ENCODE measurements around the gene SLC29A4.

SLC29A4 gene

GRCh38 chr7:5343884-5344283, 61.1 kb downstream of the SLC29A4 start:
- Histone ChIP-seq H3K4me3 (ENCODE audit: low read depth, low read length) (no peak overlapping the region), H3K36me3 (replicated peaks) (peaks cover 40% of the 10 kb centered on the region), H3K27me3 (replicated peaks) (no peaks in the 10 kb centered on the region), H3K27ac (no peak overlapping the region)
- in situ Hi-C loops (cut with HindIII; ENCODE audit: low pct_ligation_motif_present, low sequenced_read_pairs): no loop called here
- no peak for DNase-seq
- TF ChIP-seq, protein P1, sequence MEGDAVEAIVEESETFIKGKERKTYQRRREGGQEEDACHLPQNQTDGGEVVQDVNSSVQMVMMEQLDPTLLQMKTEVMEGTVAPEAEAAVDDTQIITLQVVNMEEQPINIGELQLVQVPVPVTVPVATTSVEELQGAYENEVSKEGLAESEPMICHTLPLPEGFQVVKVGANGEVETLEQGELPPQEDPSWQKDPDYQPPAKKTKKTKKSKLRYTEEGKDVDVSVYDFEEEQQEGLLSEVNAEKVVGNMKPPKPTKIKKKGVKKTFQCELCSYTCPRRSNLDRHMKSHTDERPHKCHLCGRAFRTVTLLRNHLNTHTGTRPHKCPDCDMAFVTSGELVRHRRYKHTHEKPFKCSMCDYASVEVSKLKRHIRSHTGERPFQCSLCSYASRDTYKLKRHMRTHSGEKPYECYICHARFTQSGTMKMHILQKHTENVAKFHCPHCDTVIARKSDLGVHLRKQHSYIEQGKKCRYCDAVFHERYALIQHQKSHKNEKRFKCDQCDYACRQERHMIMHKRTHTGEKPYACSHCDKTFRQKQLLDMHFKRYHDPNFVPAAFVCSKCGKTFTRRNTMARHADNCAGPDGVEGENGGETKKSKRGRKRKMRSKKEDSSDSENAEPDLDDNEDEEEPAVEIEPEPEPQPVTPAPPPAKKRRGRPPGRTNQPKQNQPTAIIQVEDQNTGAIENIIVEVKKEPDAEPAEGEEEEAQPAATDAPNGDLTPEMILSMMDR (IDR thresholded peaks at IDR 0.05; ENCODE audit: low read depth, low read length, missing control alignments): no peak

- TF ChIP-seq, protein P1 (IDR thresholded peaks at IDR 0.05; ENCODE audit: low read depth, low read length, missing control alignments): no peak
- peaks cover 40% of the 10 kb centered on the region for H3K36me3 ChIP-seq (replicated peaks)
- no peak overlapping the region for H3K27ac ChIP-seq
- no peak overlapping the region for H3K4me3 ChIP-seq (ENCODE audit: low read depth, low read length)
- H3K27me3 ChIP-seq (replicated peaks): no peaks in the 10 kb centered on the region
- in situ Hi-C loops (cut with HindIII; ENCODE audit: low pct_ligation_motif_present, low sequenced_read_pairs): no loop called here
- DNase-seq: no peak
These were observed 61.6 kb downstream of the SLC29A4 start for GRCh38 chr7:5344342-5344741.

DNA sequence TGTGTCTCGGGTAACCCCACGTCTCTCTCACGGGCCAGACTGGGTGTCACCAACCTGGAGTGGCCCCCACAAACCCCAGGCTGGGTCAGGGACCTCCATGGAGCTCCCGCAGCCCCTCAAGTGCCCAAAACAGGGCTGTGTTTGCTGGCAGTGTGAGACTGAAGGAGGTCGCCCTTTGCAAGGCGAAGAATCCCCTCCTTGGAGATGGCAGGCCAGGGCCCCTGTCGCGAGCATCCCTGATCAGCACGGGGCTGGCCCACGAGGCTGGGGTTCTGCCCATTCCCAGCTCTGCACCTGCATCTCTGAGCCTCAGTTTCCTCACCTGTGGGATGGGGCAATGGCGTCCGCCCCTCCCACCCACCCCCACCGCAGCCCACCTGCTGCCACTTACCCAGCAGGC, 62.4 kb downstream of the SLC29A4 start:
- TF ChIP-seq, protein P1 (IDR thresholded peaks at IDR 0.05; ENCODE audit: low read depth, low read length, missing control alignments): no peak
- no peak for DNase-seq
- no peak overlapping the region for H3K27ac ChIP-seq
- no peaks in the 10 kb centered on the region for H3K27me3 ChIP-seq (replicated peaks)
- H3K4me3 ChIP-seq (ENCODE audit: low read depth, low read length): no peak overlapping the region
- H3K36me3 ChIP-seq (replicated peaks): peaks cover 39% of the 10 kb centered on the region
- in situ Hi-C loops (cut with HindIII; ENCODE audit: low pct_ligation_motif_present, low sequenced_read_pairs): no loop called here

- in situ Hi-C loops (cut with HindIII; ENCODE audit: low pct_ligation_motif_present, low sequenced_read_pairs): no loop called here
- no peak overlapping the region for H3K27ac ChIP-seq
- H3K4me3 ChIP-seq (ENCODE audit: low read depth, low read length): no peak overlapping the region
- peaks cover 38% of the 10 kb centered on the region for H3K36me3 ChIP-seq (replicated peaks)
- DNase-seq: no peak
- H3K27me3 ChIP-seq (replicated peaks): no peaks in the 10 kb centered on the region
- TF ChIP-seq, protein P1 (IDR thresholded peaks at IDR 0.05; ENCODE audit: low read depth, low read length, missing control alignments): no peak
These were observed 62.9 kb downstream of the SLC29A4 start for GRCh38 chr7:5345671-5346070.

DNA sequence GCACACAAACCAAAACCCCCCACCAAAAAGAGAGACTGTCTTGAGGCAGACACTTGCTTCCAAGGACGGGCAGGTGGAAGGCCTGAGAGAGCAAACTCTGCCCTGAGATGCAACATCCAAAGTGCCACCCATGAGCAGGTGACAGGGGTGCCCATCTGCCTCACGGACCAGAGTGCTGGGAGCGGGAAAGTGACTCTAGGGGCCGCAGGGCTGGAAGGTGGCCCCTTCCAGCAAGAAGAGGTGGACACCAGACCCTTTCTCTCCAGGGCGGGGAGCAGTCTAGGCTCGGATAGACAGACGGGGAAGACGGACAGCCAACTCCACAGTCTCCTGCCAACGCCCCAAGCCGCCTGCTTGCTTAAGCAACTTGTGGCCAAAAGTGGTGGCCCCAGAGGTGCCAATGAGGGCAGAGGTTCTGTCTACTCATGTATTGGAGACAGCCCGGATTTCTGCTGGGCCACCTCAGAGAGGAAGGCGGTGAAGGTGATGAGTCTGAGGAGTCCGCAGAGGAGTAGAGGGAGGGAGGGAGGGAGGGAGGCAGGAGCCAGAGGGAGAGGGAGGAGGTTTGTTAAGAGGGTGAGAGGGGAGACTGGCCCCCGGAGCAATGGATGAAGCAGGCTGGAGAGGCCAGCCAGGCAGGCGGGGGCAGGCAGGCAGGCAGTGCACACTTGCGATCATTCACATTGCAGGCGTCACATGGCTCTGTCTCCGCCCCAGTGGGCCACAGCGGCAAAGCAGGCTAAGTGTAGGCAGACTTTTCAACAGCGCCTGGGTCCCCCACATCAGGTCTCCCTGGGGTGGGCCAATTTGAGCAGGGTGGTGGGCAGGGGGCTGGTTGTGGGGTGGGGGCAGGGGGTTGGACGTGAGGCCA, 65.6 kb downstream of the SLC29A4 start:
- H3K27ac ChIP-seq: no peak overlapping the region
- DNase-seq: no peak
- in situ Hi-C loops (cut with HindIII; ENCODE audit: low pct_ligation_motif_present, low sequenced_read_pairs): no loop called here
- TF ChIP-seq, protein P1 (IDR thresholded peaks at IDR 0.05; ENCODE audit: low read depth, low read length, missing control alignments): no peak
- no peaks in the 10 kb centered on the region for H3K27me3 ChIP-seq (replicated peaks)
- H3K36me3 ChIP-seq (replicated peaks): peaks cover 29% of the 10 kb centered on the region
- H3K4me3 ChIP-seq (ENCODE audit: low read depth, low read length): no peak overlapping the region

DNA sequence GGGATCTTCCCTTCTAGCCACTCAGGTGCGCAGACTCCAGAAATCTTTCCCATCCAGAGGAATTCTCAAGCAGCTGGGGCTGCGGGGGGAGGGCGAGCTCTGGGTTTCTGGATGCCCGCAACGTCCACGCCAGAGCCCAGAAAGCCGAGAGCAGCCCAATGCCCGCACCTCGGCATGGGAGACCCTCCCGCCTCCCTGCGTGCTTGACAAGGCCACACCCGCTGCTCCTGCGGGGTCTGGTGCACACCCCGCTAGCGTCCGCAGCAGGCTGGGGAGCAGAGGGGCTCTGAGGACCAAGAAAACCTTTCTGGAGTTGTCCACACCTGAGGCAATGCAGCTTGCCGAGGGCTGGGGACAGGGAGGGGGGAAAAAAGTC, 66.2 kb downstream of the SLC29A4 start:
- H3K27me3 ChIP-seq (replicated peaks): no peaks in the 10 kb centered on the region
- peaks cover 23% of the 10 kb centered on the region for H3K36me3 ChIP-seq (replicated peaks)
- in situ Hi-C loops (cut with HindIII; ENCODE audit: low pct_ligation_motif_present, low sequenced_read_pairs): no loop called here
- H3K4me3 ChIP-seq (ENCODE audit: low read depth, low read length): no peak overlapping the region
- DNase-seq: no peak
- no peak overlapping the region for H3K27ac ChIP-seq
- TF ChIP-seq, protein P1 (IDR thresholded peaks at IDR 0.05; ENCODE audit: low read depth, low read length, missing control alignments): no peak

Measured in brain microvascular endothelial cell (primary cell).